Measurements from ENCODE around the gene STAT3. TPM values are rescaled to one million over a fixed set of nuclear protein-coding genes. Genes with fewer than 3 reads are reported as not detected.

Gene STAT3
- total and polyA plus RNA-seq, 2 of the 13 experiments (the other 11 are each of a cell fraction or from before 2014, with no cell fraction given): 61.8 to 62.4 TPM

GRCh38 chr17:42276609-42277341, 111.5 kb downstream of the STAT3 start (continued):
- TF ChIP-seq AHR (CRISPR knock-in tag; IDR thresholded peaks at IDR 0.05): no peak
- TF ChIP-seq CEBPG (CRISPR knock-in tag; IDR thresholded peaks at IDR 0.05): no peak
- TF ChIP-seq REST (IDR thresholded peaks at IDR 0.05; ENCODE audit: borderline replicate concordance in 1 of 2, low read depth in 1 of 2, low read length in 2 of 2): peak in 1 of 2 experiments; percentile 40; a peak in 2 of 4 replicates
- TF ChIP-seq, protein P1, sequence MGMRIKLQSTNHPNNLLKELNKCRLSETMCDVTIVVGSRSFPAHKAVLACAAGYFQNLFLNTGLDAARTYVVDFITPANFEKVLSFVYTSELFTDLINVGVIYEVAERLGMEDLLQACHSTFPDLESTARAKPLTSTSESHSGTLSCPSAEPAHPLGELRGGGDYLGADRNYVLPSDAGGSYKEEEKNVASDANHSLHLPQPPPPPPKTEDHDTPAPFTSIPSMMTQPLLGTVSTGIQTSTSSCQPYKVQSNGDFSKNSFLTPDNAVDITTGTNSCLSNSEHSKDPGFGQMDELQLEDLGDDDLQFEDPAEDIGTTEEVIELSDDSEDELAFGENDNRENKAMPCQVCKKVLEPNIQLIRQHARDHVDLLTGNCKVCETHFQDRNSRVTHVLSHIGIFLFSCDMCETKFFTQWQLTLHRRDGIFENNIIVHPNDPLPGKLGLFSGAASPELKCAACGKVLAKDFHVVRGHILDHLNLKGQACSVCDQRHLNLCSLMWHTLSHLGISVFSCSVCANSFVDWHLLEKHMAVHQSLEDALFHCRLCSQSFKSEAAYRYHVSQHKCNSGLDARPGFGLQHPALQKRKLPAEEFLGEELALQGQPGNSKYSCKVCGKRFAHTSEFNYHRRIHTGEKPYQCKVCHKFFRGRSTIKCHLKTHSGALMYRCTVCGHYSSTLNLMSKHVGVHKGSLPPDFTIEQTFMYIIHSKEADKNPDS (CRISPR knock-in tag; IDR thresholded peaks at IDR 0.05): peak; percentile 86; the same call in 1 of the 2 replicates
- no peak for TF ChIP-seq PLRG1 (conservative IDR thresholded peaks at IDR 0.05)
- TF ChIP-seq, protein P2, sequence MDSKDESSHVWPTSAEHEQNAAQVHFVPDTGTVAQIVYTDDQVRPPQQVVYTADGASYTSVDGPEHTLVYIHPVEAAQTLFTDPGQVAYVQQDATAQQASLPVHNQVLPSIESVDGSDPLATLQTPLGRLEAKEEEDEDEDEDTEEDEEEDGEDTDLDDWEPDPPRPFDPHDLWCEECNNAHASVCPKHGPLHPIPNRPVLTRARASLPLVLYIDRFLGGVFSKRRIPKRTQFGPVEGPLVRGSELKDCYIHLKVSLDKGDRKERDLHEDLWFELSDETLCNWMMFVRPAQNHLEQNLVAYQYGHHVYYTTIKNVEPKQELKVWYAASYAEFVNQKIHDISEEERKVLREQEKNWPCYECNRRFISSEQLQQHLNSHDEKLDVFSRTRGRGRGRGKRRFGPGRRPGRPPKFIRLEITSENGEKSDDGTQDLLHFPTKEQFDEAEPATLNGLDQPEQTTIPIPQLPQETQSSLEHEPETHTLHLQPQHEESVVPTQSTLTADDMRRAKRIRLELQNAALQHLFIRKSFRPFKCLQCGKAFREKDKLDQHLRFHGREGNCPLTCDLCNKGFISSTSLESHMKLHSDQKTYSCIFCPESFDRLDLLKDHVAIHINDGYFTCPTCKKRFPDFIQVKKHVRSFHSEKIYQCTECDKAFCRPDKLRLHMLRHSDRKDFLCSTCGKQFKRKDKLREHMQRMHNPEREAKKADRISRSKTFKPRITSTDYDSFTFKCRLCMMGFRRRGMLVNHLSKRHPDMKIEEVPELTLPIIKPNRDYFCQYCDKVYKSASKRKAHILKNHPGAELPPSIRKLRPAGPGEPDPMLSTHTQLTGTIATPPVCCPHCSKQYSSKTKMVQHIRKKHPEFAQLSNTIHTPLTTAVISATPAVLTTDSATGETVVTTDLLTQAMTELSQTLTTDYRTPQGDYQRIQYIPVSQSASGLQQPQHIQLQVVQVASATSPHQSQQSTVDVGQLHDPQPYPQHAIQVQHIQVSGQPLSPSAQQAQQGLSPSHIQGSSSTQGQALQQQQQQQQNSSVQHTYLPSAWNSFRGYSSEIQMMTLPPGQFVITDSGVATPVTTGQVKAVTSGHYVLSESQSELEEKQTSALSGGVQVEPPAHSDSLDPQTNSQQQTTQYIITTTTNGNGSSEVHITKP (CRISPR knock-in tag; IDR thresholded peaks at IDR 0.05; ENCODE audit: low read depth): no peak
- no peak for TF ChIP-seq SCMH1 (CRISPR knock-in tag; IDR thresholded peaks at IDR 0.05; ENCODE audit: borderline replicate concordance)
- no peak for TF ChIP-seq MBD4 (IDR thresholded peaks at IDR 0.05; ENCODE audit: borderline replicate concordance, low read length)
- TF ChIP-seq IRF2 (CRISPR knock-in tag; IDR thresholded peaks at IDR 0.05): no peak; the same call in none of the 2 replicates
- peak; percentile 46; the same call in 1 of the 2 replicates for TF ChIP-seq TOE1 (CRISPR knock-in tag; IDR thresholded peaks at IDR 0.05)
- peak; percentile 33; the same call in 1 of the 2 replicates for TF ChIP-seq SIN3B (IDR thresholded peaks at IDR 0.05; ENCODE audit: low read length)
- TF ChIP-seq, protein P3, sequence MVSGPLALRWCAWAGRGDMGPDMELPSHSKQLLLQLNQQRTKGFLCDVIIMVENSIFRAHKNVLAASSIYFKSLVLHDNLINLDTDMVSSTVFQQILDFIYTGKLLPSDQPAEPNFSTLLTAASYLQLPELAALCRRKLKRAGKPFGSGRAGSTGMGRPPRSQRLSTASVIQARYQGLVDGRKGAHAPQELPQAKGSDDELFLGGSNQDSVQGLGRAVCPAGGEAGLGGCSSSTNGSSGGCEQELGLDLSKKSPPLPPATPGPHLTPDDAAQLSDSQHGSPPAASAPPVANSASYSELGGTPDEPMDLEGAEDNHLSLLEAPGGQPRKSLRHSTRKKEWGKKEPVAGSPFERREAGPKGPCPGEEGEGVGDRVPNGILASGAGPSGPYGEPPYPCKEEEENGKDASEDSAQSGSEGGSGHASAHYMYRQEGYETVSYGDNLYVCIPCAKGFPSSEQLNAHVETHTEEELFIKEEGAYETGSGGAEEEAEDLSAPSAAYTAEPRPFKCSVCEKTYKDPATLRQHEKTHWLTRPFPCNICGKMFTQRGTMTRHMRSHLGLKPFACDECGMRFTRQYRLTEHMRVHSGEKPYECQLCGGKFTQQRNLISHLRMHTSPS (CRISPR knock-in tag; IDR thresholded peaks at IDR 0.05; ENCODE audit: low read depth): peak; percentile 97
- TF ChIP-seq, protein P4, sequence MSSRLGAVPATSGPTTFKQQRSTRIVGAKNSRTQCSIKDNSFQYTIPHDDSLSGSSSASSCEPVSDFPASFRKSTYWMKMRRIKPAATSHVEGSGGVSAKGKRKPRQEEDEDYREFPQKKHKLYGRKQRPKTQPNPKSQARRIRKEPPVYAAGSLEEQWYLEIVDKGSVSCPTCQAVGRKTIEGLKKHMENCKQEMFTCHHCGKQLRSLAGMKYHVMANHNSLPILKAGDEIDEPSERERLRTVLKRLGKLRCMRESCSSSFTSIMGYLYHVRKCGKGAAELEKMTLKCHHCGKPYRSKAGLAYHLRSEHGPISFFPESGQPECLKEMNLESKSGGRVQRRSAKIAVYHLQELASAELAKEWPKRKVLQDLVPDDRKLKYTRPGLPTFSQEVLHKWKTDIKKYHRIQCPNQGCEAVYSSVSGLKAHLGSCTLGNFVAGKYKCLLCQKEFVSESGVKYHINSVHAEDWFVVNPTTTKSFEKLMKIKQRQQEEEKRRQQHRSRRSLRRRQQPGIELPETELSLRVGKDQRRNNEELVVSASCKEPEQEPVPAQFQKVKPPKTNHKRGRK (CRISPR knock-in tag; IDR thresholded peaks at IDR 0.05): no peak
- TF ChIP-seq ZBTB7A (CRISPR knock-in tag; IDR thresholded peaks at IDR 0.05): peak; percentile 95
- peak; percentile 86; the same call in 1 of the 2 replicates for TF ChIP-seq ZSCAN21 (CRISPR knock-in tag; IDR thresholded peaks at IDR 0.05; ENCODE audit: borderline replicate concordance)
- TF ChIP-seq DR1 (CRISPR knock-in tag; IDR thresholded peaks at IDR 0.05): peak; percentile 58; the same call in 1 of the 2 replicates
